OCI-LY3 (cell line): ENCODE data around the gene LMTK2.

Experiments used
- CTCF ChIP-seq: fragments of 200-600, 300-600 bp; sonication (generic); IDR thresholded peaks from 2 replicates; pipeline ENCODE4 v1.5.1; 2014; ENCODE audit warnings: antibody characterized with exemption, low read length, low read depth
- EZH2phosphoT487 ChIP-seq: fragments of 200-600 bp; shearing (Covaris generic); IDR thresholded peaks from 2 replicates; pipeline ENCODE4 v1.6.1; 2018; ENCODE audit warnings: antibody characterized with exemption, mixed run types, low read depth

- TF ChIP-seq CTCF (no peak), EZH2phosphoT487 (no peak)
Measured at GRCh38 chr7:98107313-98107721, 655 bp downstream of the LMTK2 start.
